ENCODE results near the gene LAPTM4A.

Gene LAPTM4A

DNA sequence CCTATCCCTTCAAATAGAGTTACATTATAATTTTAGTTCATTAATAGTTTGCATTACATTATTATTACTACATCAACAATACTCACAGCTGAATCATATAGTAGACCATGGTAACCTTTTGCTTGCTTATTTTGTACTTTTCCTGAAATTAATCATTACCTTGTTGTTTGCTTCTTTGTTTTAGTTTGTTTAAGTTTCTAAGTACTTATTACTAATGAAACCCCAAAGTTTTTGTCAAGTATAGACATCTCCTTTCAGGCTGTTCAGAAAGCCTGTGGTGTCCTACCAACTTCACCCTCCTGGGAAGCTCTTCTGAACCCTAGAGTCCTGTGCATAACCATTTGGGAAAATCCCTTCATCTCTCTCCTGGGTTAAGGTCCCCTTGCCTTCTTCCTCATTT is 43.5 kb upstream of the LAPTM4A start:
- Histone ChIP-seq H3K18ac (ENCODE audit: low read length) (no peak overlapping the region), H2AK5ac (ENCODE audit: low read length) (no peak overlapping the region), H3K4me2 (ENCODE audit: low read length) (no peak overlapping the region), H3K4me1 (ENCODE audit: control insufficient read depth, low read depth, low read length) (peaks cover 10% of the 10 kb centered on the region), H3K4me3 (ENCODE audit: low read length) (no peak overlapping the region), H3K9ac (ENCODE audit: low read length) (no peak overlapping the region), H2BK15ac (replicated peaks; ENCODE audit: low read depth) (no peak overlapping the region), H4K5ac (ENCODE audit: low read length) (no peak overlapping the region), H4K8ac (ENCODE audit: low read depth, low read length) (no peak overlapping the region), H3K27me3 (ENCODE audit: insufficient read depth, low read length, poor library complexity) (no peaks in the 10 kb centered on the region), H3K36me3 (ENCODE audit: control insufficient read depth, insufficient read depth, low read length) (no peaks in the 10 kb centered on the region), H3K23ac (ENCODE audit: low read length) (no peak overlapping the region), H2BK120ac (ENCODE audit: low read depth, low read length) (no peak overlapping the region), H3K56ac (ENCODE audit: low read length) (no peak overlapping the region), H2BK5ac (ENCODE audit: low read length) (no peak overlapping the region), H3K4ac (ENCODE audit: low read depth, low read length) (no peak overlapping the region), H3K79me1 (ENCODE audit: low read length) (no peaks in the 10 kb centered on the region), H3K27ac (ENCODE audit: low read depth, low read length) (no peak overlapping the region), H3K79me2 (ENCODE audit: control insufficient read depth, insufficient read depth, low read length) (no peaks in the 10 kb centered on the region)
- no peak for DNase-seq

DNA sequence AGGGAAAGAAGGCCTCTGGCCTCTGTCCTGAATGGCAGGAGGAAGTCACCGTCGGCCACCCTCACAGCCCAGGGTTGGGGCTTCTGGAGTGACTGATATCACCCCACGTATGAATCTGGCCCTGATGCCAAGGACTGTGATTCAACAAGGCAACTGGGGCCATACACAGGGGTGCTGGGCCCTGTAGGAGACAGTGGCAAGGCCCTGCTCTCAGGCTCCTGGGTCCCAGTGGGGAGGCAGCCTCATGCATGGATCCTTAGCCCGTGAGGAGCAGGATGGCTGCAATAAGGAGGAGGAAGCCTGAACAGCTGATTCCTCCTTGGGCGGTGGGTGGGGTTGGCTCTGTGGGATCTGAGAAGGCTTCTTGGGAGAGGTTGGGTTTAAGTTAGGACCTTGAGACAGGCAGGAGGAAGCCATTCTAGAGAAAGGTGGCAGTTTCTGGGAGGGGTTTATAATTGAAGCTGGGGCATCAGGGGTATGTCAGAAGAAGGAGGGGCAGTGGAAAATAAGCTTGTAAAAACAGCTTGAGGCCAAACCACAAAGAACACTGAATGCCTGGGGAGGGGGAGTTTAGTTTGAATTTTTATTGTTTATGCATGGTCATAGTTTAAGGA is 42.8 kb upstream of the LAPTM4A start:
- Histone ChIP-seq H4K5ac (ENCODE audit: low read length) (no peak overlapping the region), H3K4me3 (ENCODE audit: low read length) (no peak overlapping the region), H3K27me3 (ENCODE audit: insufficient read depth, low read length, poor library complexity) (no peaks in the 10 kb centered on the region), H2BK120ac (ENCODE audit: low read depth, low read length) (peak overlapping the region; percentile 7), H3K4ac (ENCODE audit: low read depth, low read length) (no peak overlapping the region), H3K23ac (ENCODE audit: low read length) (no peak overlapping the region), H3K27ac (ENCODE audit: low read depth, low read length) (no peak overlapping the region), H3K79me1 (ENCODE audit: low read length) (no peaks in the 10 kb centered on the region), H3K56ac (ENCODE audit: low read length) (peak overlapping the region; percentile 54), H2BK15ac (replicated peaks; ENCODE audit: low read depth) (no peak overlapping the region), H3K4me1 (ENCODE audit: control insufficient read depth, low read depth, low read length) (peaks cover 10% of the 10 kb centered on the region), H3K4me2 (ENCODE audit: low read length) (no peak overlapping the region), H2AK5ac (ENCODE audit: low read length) (peak overlapping the region; percentile 19), H2BK5ac (ENCODE audit: low read length) (peak overlapping the region; percentile 47), H3K9ac (ENCODE audit: low read length) (peak overlapping the region; percentile 49), H4K8ac (ENCODE audit: low read depth, low read length) (no peak overlapping the region), H3K79me2 (ENCODE audit: control insufficient read depth, insufficient read depth, low read length) (no peaks in the 10 kb centered on the region), H3K36me3 (ENCODE audit: control insufficient read depth, insufficient read depth, low read length) (no peaks in the 10 kb centered on the region), H3K18ac (ENCODE audit: low read length) (peak overlapping the region; percentile 17)
- DNase-seq, result no peak
- no CpG with 5 or more reads among the region's 5 CpGs for WGBS (ENCODE audit: extremely low coverage, insufficient coverage, low lambda C conversion rate)

DNA sequence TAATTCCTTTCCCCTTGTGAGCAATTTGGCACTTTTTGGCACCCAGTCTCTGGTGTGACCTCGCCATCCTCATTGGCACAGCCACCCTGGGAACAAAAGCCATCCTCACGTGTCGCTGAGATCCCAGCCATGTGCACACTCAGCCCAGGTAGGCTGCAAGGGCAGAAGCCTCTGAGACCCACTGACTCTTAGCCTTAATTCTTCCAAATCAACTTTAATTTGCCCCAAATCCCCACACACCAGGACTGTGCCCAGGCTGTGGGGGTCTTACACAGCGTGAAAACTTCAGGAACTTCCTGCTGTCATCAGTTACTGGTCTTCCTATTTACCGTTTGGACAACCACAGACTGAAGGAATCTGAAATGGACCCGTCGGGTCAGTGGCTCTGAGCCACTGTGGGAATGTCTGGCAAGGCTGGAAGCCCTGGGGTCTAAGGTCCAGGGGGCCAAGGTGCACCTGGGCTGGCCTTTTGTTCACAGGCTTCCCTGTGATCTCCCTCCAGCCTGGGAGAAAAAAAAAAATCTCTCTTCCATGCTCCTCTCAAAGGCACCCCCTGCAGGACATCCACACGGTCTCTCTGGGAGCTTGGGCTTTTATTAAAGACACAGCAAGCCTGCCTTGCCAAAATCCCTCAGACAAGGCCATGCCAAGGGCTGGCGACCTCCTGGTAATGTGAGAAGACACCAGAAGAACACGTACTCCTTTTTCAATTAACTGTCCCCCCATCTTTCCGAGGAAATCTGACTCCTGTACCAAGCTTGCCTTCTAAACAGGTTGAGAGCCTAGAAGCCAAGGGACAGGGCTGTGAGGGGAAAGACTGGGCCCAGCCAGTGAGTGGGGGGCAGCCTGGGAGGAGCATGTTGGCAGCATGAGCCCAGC is 42.1 kb upstream of the LAPTM4A start:
- peak; percentile 91 for DNase-seq
- Histone ChIP-seq H3K9ac (ENCODE audit: low read length) (peak overlapping the region; percentile 49), H4K5ac (ENCODE audit: low read length) (no peak overlapping the region), H3K27me3 (ENCODE audit: insufficient read depth, low read length, poor library complexity) (no peaks in the 10 kb centered on the region), H3K79me1 (ENCODE audit: low read length) (no peaks in the 10 kb centered on the region), H3K27ac (ENCODE audit: low read depth, low read length) (no peak overlapping the region), H2BK15ac (replicated peaks; ENCODE audit: low read depth) (no peak overlapping the region), H3K36me3 (ENCODE audit: control insufficient read depth, insufficient read depth, low read length) (no peaks in the 10 kb centered on the region), H3K4me1 (ENCODE audit: control insufficient read depth, low read depth, low read length) (peaks cover 10% of the 10 kb centered on the region), H3K4me3 (ENCODE audit: low read length) (no peak overlapping the region), H2BK120ac (ENCODE audit: low read depth, low read length) (peak overlapping the region; percentile 7), H2AK5ac (ENCODE audit: low read length) (peak overlapping the region; percentile 76), H4K8ac (ENCODE audit: low read depth, low read length) (no peak overlapping the region), H3K18ac (ENCODE audit: low read length) (peak overlapping the region; percentile 17), H3K4me2 (ENCODE audit: low read length) (no peak overlapping the region), H2BK5ac (ENCODE audit: low read length) (peak overlapping the region; percentile 39), H3K4ac (ENCODE audit: low read depth, low read length) (peak overlapping the region; percentile 57), H3K56ac (ENCODE audit: low read length) (peak overlapping the region; percentile 70), H3K23ac (ENCODE audit: low read length) (no peak overlapping the region), H3K79me2 (ENCODE audit: control insufficient read depth, insufficient read depth, low read length) (no peaks in the 10 kb centered on the region)
- WGBS (ENCODE audit: extremely low coverage, insufficient coverage, low lambda C conversion rate), result no CpG with 5 or more reads among the region's 11 CpGs

DNA sequence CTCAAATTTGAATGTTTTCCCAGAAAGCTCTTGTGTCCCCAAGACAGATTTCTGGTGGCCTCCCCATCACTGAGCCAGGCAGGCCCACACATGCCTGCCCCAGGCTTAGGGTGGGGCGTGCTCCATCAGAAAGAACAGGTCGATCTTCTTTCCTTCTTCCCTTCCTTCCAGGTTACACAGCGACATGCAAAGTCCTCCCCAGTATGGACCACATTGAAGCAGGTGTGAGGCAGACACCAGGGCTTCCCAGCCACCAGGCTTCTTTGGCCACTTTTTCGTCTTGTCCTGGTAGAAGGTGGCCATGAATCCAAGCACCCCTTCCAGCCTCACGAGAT is 41.4 kb upstream of the LAPTM4A start:
- Histone ChIP-seq H3K27ac (ENCODE audit: low read depth, low read length) (no peak overlapping the region), H4K8ac (ENCODE audit: low read depth, low read length) (no peak overlapping the region), H3K4me1 (ENCODE audit: control insufficient read depth, low read depth, low read length) (peaks cover 10% of the 10 kb centered on the region), H3K9ac (ENCODE audit: low read length) (no peak overlapping the region), H2AK5ac (ENCODE audit: low read length) (peak overlapping the region; percentile 35), H2BK15ac (replicated peaks; ENCODE audit: low read depth) (no peak overlapping the region), H3K27me3 (ENCODE audit: insufficient read depth, low read length, poor library complexity) (no peaks in the 10 kb centered on the region), H3K18ac (ENCODE audit: low read length) (peak overlapping the region; percentile 10), H3K79me1 (ENCODE audit: low read length) (no peaks in the 10 kb centered on the region), H3K56ac (ENCODE audit: low read length) (peak overlapping the region; percentile 70), H3K4me3 (ENCODE audit: low read length) (no peak overlapping the region), H3K4me2 (ENCODE audit: low read length) (no peak overlapping the region), H3K36me3 (ENCODE audit: control insufficient read depth, insufficient read depth, low read length) (no peaks in the 10 kb centered on the region), H3K4ac (ENCODE audit: low read depth, low read length) (peak overlapping the region; percentile 57), H3K79me2 (ENCODE audit: control insufficient read depth, insufficient read depth, low read length) (no peaks in the 10 kb centered on the region), H4K5ac (ENCODE audit: low read length) (no peak overlapping the region), H3K23ac (ENCODE audit: low read length) (no peak overlapping the region), H2BK5ac (ENCODE audit: low read length) (peak overlapping the region; percentile 36), H2BK120ac (ENCODE audit: low read depth, low read length) (no peak overlapping the region)
- no peak for DNase-seq
- WGBS (ENCODE audit: extremely low coverage, insufficient coverage, low lambda C conversion rate), result no CpG with 5 or more reads among the region's 5 CpGs

DNA sequence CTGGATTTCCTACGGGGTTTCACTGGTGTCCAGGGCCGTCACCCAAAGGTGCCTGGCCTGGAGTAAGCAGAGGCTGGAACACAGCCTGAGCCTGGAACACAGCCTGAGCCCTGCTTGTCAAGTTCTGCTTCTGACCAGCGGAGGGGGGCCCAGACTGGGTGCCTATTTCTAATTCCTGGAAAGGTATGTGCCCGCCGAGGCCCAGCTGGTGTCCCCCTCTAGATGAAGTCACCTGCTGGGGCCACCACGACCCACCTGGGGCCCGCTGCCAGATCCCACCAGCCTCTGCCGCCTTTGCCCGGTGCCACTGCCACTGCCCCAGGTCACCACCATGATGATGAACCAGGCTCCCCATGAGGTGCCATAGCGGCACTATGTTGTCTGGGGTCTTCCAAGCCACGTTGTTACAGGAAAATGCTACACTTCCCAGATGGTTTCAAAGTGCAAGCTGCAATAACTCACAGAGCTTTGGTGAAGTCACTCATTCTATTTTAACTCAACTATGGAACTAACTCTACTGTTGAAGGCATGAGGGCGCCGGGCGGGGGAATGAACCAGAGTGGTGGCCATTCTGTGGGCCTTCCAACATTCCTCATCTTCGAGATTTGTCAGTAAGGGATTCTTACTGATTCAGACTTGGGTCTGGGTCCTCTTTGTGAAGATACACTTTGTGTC is 40.9 kb upstream of the LAPTM4A start:
- no peak overlapping the region for H4K8ac ChIP-seq (ENCODE audit: low read depth, low read length)
- no peak overlapping the region for H3K27ac ChIP-seq (ENCODE audit: low read depth, low read length)
- WGBS (ENCODE audit: extremely low coverage, insufficient coverage, low lambda C conversion rate), result no CpG with 5 or more reads among the region's 15 CpGs

More for the DNA sequence above, 40.9 kb upstream of the LAPTM4A start:
- Histone ChIP-seq H2BK120ac (ENCODE audit: low read depth, low read length) (no peak overlapping the region), H2AK5ac (ENCODE audit: low read length) (no peak overlapping the region), H3K27me3 (ENCODE audit: insufficient read depth, low read length, poor library complexity) (no peaks in the 10 kb centered on the region), H3K23ac (ENCODE audit: low read length) (no peak overlapping the region), H4K5ac (ENCODE audit: low read length) (no peak overlapping the region), H2BK5ac (ENCODE audit: low read length) (no peak overlapping the region), H3K4ac (ENCODE audit: low read depth, low read length) (no peak overlapping the region), H3K4me1 (ENCODE audit: control insufficient read depth, low read depth, low read length) (peaks cover 10% of the 10 kb centered on the region), H3K18ac (ENCODE audit: low read length) (peak overlapping the region; percentile 20), H3K79me2 (ENCODE audit: control insufficient read depth, insufficient read depth, low read length) (no peaks in the 10 kb centered on the region), H3K4me3 (ENCODE audit: low read length) (no peak overlapping the region), H3K9ac (ENCODE audit: low read length) (no peak overlapping the region), H3K56ac (ENCODE audit: low read length) (peak overlapping the region; percentile 70), H2BK15ac (replicated peaks; ENCODE audit: low read depth) (no peak overlapping the region), H3K4me2 (ENCODE audit: low read length) (no peak overlapping the region), H3K79me1 (ENCODE audit: low read length) (no peaks in the 10 kb centered on the region), H3K36me3 (ENCODE audit: control insufficient read depth, insufficient read depth, low read length) (no peaks in the 10 kb centered on the region)
- DNase-seq, result no peak

Measured in mesendoderm (in vitro differentiated cells).